K562 (cell line): ENCODE results near the gene RYR1. TPM values are rescaled to one million over a fixed set of nuclear protein-coding genes. Genes with fewer than 3 reads are reported as not detected.

Source experiments
- CBFA2T2 ChIP-seq: fragments of 450-650 bp; conservative IDR thresholded peaks from 2 replicates; pipeline ENCODE4 v1.6.1; 2017; ENCODE audit warnings: mild to moderate bottlenecking
- CHD1 ChIP-seq: fragments of 200-600 bp; sonication (generic); IDR thresholded peaks from one replicate; pipeline ENCODE4 v1.6.1; 2012; ENCODE audit warnings: mild to moderate bottlenecking, moderate library complexity, low read length, inconsistent platforms
- FOXM1 ChIP-seq, 2 experiments: fragments of 450-650 bp in 1 of 2; sonication (generic) in 1 of 2; formaldehyde crosslinking in 1 of 2; IDR thresholded peaks; 2 replicates each; pipeline versions ENCODE4 v1.6.1 to v1.9.0; 2017 to 2022; ENCODE audit warnings: low read depth in 2 of 2, mild to moderate bottlenecking in 2 of 2, missing genetic modification reagents in 1 of 2, moderate library complexity in 1 of 2
- KDM4B ChIP-seq, 2 experiments: fragments of 450-650 bp in 1 of 2; sonication (generic) in 1 of 2; IDR thresholded peaks; 2 replicates each; pipeline ENCODE4 v1.6.1; 2016 to 2017; ENCODE audit warnings: borderline replicate concordance in 2 of 2, antibody characterized with exemption in 1 of 2, low read depth in 1 of 2, mild to moderate bottlenecking in 1 of 2
- MAFK ChIP-seq: IDR thresholded peaks from 2 replicates; pipeline ENCODE4 v1.6.1; 2011; ENCODE audit warnings: low read length, improper control_type of control experiment
- MTA2 ChIP-seq: fragments of 450-650 bp; IDR thresholded peaks from 2 replicates; pipeline ENCODE4 v1.6.1; 2016; ENCODE audit warnings: low read depth
- RBFOX2 ChIP-seq: fragments of 200-400 bp; formaldehyde crosslinking; IDR thresholded peaks from 2 replicates; pipeline ENCODE4 v1.6.1; 2017; ENCODE audit warnings: low read depth, mild to moderate bottlenecking, low read length, moderate library complexity
- SIX5 ChIP-seq, 2 experiments: IDR thresholded peaks; 2 replicates each; pipeline ENCODE4 v1.6.1; 2011; ENCODE audit warnings: low read length in 2 of 2, borderline replicate concordance in 1 of 2, low read depth in 1 of 2, mild to moderate bottlenecking in 1 of 2, moderate library complexity in 1 of 2; ENCODE audit not compliant: insufficient read depth in 1 of 2
- WHSC1 ChIP-seq: IDR thresholded peaks from one replicate; pipeline ENCODE4 v1.6.1; 2012; ENCODE audit warnings: low read length, control low read depth, inconsistent platforms
- ZNF699 ChIP-seq: fragments of 250-450 bp; sonication (Bioruptor Pico); IDR thresholded peaks from 2 replicates; pipeline ENCODE4 v1.8.0; 2021; ENCODE audit warnings: mild to moderate bottlenecking, moderate library complexity; ENCODE audit not compliant: insufficient replicate concordance
- polyA plus RNA-seq, 8 experiments: library from polyadenylated mRNA; depleted of rRNA in 4 of 8; stranded (reverse) in 5 of 8; unstranded in 3 of 8; fragments of >200 nt; fragmentation: Nextera tagmentation in 2 of 8; fragmentation: Illumina TruSeq in 1 of 8; extraction: Ambion mirVana in 2 of 8; extraction: Trizol in 1 of 8; gene quantifications; 2 replicates each; pipeline versions ENCODE4 v1.2.1 to v1.2.3, GENCODE V29; 2011 to 2014; ENCODE audit warnings: inconsistent platforms in 1 of 8, missing spikeins in 1 of 8
- total RNA-seq, 7 experiments: library from RNA; depleted of rRNA in 6 of 7; stranded (reverse); fragments of >200 nt in 6 of 7; fragmentation: Illumina TruSeq in 2 of 7; extraction: Trizol in 2 of 7; gene quantifications; 2 replicates each; pipeline versions ENCODE4 v1.2.1 to v1.2.3, GENCODE V29; 2011 to 2021; ENCODE audit warnings: low replicate concordance in 1 of 7
- TF ChIP-seq, protein P1 (sequence below): fragments of 450-650 bp; formaldehyde crosslinking; IDR thresholded peaks from 2 replicates; pipeline ENCODE4 v1.4.0; 2020; ENCODE audit warnings: mild to moderate bottlenecking
- TF ChIP-seq, protein P2 (sequence below): fragments of 200-800 bp; sonication (Bioruptor generic); IDR thresholded peaks from 2 replicates; pipeline ENCODE4 v1.6.1; 2017; ENCODE audit warnings: missing genetic modification characterization, missing compliant biosample characterization
- TF ChIP-seq, protein P3 (sequence below): fragments of 200-400 bp; formaldehyde crosslinking; IDR thresholded peaks from 2 replicates; pipeline ENCODE4 v1.6.1; 2017; ENCODE audit warnings: mild to moderate bottlenecking, low read depth, low read length, moderate library complexity
- TF ChIP-seq, protein P4 (sequence below): fragments of 250-450 bp; sonication (Bioruptor Pico); IDR thresholded peaks from 2 replicates; pipeline ENCODE4 v1.5.0; 2020; ENCODE audit warnings: mild to moderate bottlenecking
- TF ChIP-seq, protein P5 (sequence below): sonication (generic); formaldehyde crosslinking; IDR thresholded peaks from 2 replicates; pipeline ENCODE4 v1.9.0; 2022; ENCODE audit warnings: mild to moderate bottlenecking, missing genetic modification reagents

Gene RYR1
- total and polyA plus RNA-seq, 9 of the 15 experiments (the other 6 are each of a cell fraction or from before 2014, with no cell fraction given): 0.11 to 7.4 (median 3.7) TPM

DNA sequence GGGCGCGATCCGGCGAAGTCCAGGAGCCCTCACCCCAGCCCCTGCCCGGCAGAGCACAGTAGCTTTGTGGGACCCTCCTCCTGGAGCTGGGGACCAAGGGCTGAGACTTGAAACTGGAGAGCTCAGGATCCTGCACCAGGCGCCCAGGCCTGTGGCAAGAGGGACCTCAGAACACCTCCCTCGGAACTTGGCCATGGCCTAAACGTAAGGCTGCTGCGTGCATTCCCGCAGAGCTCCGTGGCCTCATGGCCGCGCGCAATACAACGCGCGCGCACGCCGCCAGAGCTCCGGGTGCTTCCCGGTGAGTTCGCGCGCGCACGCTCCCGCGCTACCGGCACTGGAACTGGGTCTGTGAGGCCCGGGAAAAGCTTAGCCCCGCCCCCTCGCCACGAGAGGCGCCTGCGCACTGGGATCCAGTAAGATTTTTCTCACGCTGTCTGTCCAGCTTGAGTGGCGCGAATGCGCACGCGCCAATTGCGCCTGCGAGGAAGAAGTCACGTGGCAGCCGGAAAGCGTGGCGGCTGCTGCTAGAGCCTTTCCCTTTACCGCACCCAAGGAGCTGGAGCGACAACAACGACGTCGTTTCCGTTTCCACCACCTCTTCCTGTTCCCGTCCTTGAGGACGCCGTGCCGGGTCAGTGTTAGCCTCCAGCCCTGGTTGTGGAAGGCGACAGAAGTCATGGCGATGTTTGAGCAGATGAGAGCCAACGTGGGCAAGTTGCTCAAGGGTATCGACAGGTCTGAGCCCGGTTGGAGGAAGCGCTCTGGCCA lies 185.3 kb downstream of the RYR1 start, which contains the start of gene EIF3K (continued):
- TF ChIP-seq CBFA2T2 (peak; percentile 78), MAFK (no peak), MTA2 (no peak), WHSC1 (no peak), KDM4B (IDR thresholded peaks at IDR 0.05; ENCODE audit: borderline replicate concordance in 2 of 2, low read depth in 1 of 2) (no peak; a peak in 1 of 4 replicates), FOXM1 (IDR thresholded peaks at IDR 0.05; ENCODE audit: low read depth) (no peak), FOXM1 (CRISPR knock-in tag; IDR thresholded peaks at IDR 0.05; ENCODE audit: low read depth) (no peak), SIX5 (IDR thresholded peaks at IDR 0.05; ENCODE audit: borderline replicate concordance in 1 of 2, insufficient read depth in 1 of 2, low read depth in 1 of 2, low read length in 2 of 2) (no peak; a peak in 1 of 4 replicates), ZNF699 (CRISPR knock-in tag) (no peak), RBFOX2 (peak; percentile 92), CHD1 (no peak)
- TF ChIP-seq, protein P1, sequence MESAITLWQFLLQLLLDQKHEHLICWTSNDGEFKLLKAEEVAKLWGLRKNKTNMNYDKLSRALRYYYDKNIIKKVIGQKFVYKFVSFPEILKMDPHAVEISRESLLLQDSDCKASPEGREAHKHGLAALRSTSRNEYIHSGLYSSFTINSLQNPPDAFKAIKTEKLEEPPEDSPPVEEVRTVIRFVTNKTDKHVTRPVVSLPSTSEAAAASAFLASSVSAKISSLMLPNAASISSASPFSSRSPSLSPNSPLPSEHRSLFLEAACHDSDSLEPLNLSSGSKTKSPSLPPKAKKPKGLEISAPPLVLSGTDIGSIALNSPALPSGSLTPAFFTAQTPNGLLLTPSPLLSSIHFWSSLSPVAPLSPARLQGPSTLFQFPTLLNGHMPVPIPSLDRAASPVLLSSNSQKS (CRISPR knock-in tag): no peak
- TF ChIP-seq, protein P2, sequence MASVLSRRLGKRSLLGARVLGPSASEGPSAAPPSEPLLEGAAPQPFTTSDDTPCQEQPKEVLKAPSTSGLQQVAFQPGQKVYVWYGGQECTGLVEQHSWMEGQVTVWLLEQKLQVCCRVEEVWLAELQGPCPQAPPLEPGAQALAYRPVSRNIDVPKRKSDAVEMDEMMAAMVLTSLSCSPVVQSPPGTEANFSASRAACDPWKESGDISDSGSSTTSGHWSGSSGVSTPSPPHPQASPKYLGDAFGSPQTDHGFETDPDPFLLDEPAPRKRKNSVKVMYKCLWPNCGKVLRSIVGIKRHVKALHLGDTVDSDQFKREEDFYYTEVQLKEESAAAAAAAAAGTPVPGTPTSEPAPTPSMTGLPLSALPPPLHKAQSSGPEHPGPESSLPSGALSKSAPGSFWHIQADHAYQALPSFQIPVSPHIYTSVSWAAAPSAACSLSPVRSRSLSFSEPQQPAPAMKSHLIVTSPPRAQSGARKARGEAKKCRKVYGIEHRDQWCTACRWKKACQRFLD (CRISPR knock-in tag): peak; percentile 87
- TF ChIP-seq, protein P3, sequence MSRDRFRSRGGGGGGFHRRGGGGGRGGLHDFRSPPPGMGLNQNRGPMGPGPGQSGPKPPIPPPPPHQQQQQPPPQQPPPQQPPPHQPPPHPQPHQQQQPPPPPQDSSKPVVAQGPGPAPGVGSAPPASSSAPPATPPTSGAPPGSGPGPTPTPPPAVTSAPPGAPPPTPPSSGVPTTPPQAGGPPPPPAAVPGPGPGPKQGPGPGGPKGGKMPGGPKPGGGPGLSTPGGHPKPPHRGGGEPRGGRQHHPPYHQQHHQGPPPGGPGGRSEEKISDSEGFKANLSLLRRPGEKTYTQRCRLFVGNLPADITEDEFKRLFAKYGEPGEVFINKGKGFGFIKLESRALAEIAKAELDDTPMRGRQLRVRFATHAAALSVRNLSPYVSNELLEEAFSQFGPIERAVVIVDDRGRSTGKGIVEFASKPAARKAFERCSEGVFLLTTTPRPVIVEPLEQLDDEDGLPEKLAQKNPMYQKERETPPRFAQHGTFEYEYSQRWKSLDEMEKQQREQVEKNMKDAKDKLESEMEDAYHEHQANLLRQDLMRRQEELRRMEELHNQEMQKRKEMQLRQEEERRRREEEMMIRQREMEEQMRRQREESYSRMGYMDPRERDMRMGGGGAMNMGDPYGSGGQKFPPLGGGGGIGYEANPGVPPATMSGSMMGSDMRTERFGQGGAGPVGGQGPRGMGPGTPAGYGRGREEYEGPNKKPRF: no peak
- TF ChIP-seq, protein P4, sequence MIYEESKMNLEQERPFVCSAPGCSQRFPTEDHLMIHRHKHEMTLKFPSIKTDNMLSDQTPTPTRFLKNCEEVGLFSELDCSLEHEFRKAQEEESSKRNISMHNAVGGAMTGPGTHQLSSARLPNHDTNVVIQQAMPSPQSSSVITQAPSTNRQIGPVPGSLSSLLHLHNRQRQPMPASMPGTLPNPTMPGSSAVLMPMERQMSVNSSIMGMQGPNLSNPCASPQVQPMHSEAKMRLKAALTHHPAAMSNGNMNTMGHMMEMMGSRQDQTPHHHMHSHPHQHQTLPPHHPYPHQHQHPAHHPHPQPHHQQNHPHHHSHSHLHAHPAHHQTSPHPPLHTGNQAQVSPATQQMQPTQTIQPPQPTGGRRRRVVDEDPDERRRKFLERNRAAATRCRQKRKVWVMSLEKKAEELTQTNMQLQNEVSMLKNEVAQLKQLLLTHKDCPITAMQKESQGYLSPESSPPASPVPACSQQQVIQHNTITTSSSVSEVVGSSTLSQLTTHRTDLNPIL (CRISPR knock-in tag): no peak
- TF ChIP-seq, protein P5, sequence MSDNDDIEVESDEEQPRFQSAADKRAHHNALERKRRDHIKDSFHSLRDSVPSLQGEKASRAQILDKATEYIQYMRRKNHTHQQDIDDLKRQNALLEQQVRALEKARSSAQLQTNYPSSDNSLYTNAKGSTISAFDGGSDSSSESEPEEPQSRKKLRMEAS: peak; percentile 93
